CD4-positive, CD25-positive, alpha-beta regulatory T cell (primary cell): ENCODE measurements around the gene TAGLN3. TPM values are rescaled to one million over a fixed set of nuclear protein-coding genes. Genes with fewer than 3 reads are reported as not detected.

ENCODE experiments used
- ATAC-seq, 2 donors: fragments of 150-1000 bp; cut with Tn5 transposase; one replicate each; pipeline ENCODE4 v1.10.0; 2021; ENCODE audit warnings: low read depth in 2 of 2, moderate number of reproducible peaks in 2 of 2, moderate library complexity in 1 of 2
- DNase-seq, 3 donors: peaks; one replicate each; pipeline versions ENCODE4 v3.0.0 to v3.0.0-alpha.2; 2012 to 2022; ENCODE audit warnings: mixed read lengths in 1 of 3
- H3K27ac ChIP-seq: one replicate; pipeline ENCODE4 v1.7.0; 2013; ENCODE audit warnings: mild to moderate bottlenecking, low read length; ENCODE audit not compliant: insufficient read depth, poor library complexity, severe bottlenecking
- H3K27me3 ChIP-seq: one replicate; pipeline ENCODE4 v1.7.0; 2013; ENCODE audit warnings: low read length; ENCODE audit not compliant: control insufficient read depth, insufficient read depth
- H3K36me3 ChIP-seq: one replicate; pipeline ENCODE4 v1.7.0; 2013; ENCODE audit warnings: mild to moderate bottlenecking, low read length, moderate library complexity; ENCODE audit not compliant: control insufficient read depth, insufficient read depth
- H3K4me1 ChIP-seq: 2 replicates; pipeline ENCODE4 v1.7.0; 2013; ENCODE audit warnings: mild to moderate bottlenecking, low read length; ENCODE audit not compliant: insufficient read depth, control insufficient read depth, poor library complexity, severe bottlenecking
- H3K4me3 ChIP-seq: one replicate; pipeline ENCODE4 v1.7.0; 2013; ENCODE audit warnings: low read depth, mild to moderate bottlenecking, low read length, moderate library complexity
- H3K9me3 ChIP-seq, 2 experiments: 1 replicate in 1 of 2; 2 replicates in 1 of 2; pipeline ENCODE4 v1.7.0; 2013; ENCODE audit warnings: low read length in 2 of 2, mild to moderate bottlenecking in 1 of 2, moderate library complexity in 1 of 2; ENCODE audit not compliant: control insufficient read depth in 2 of 2
- H3K27ac Mint-ChIP-seq, 3 donors: one replicate each; pipeline ENCODE4 v1.8.0; 2020 to 2022; ENCODE audit warnings: mild to moderate bottlenecking in 3 of 3, mixed read lengths in 3 of 3, moderate library complexity in 2 of 3
- H3K27me3 Mint-ChIP-seq: one replicate; pipeline ENCODE4 v1.8.0; 2022; ENCODE audit warnings: mild to moderate bottlenecking, mixed read lengths
- H3K36me3 Mint-ChIP-seq: one replicate; pipeline ENCODE4 v1.8.0; 2020; ENCODE audit warnings: mixed read lengths
- H3K4me1 Mint-ChIP-seq, 4 donors: one replicate each; pipeline ENCODE4 v1.8.0; 2020 to 2022; ENCODE audit warnings: mixed read lengths in 4 of 4, mild to moderate bottlenecking in 1 of 4
- H3K4me3 Mint-ChIP-seq, 4 donors: one replicate each; pipeline ENCODE4 v1.8.0; 2020 to 2022; ENCODE audit warnings: mild to moderate bottlenecking in 4 of 4, mixed read lengths in 4 of 4, moderate library complexity in 3 of 4
- H3K9me3 Mint-ChIP-seq, 7 donors: one replicate each; pipeline ENCODE4 v1.8.0; 2020 to 2022; ENCODE audit warnings: mixed read lengths in 7 of 7, mild to moderate bottlenecking in 3 of 7, moderate library complexity in 2 of 7
- polyA plus RNA-seq, 4 donors: library from polyadenylated mRNA; unstranded; fragments of 300-500 nt; fragmentation: Illumina TruSeq; gene quantifications; one replicate each; pipeline ENCODE4 v1.2.3, GENCODE V29; 2021
- total RNA-seq: library from RNA; stranded (reverse); gene quantifications from one replicate; pipeline ENCODE4 v1.2.3, GENCODE V29; 2022

The TAGLN3 gene
- total and polyA plus RNA-seq, 5 donors from 2014 or later = not detected

GRCh38 chr3:111968319-111969054 is 30.2 kb upstream of the TAGLN3 start:
- H3K9me3 ChIP-seq = no peaks in the 10 kb centered on the region
- DNase-seq (no peak), ATAC-seq (no peak)
- Mint-ChIP-seq H3K27me3 (no peaks in the 10 kb centered on the region), H3K36me3 (no peaks in the 10 kb centered on the region), H3K27ac (no peak overlapping the region), H3K4me1 (peaks cover 0 to 7% (median 2%) of the 10 kb centered on the region in 4 donors), H3K4me3 (no peak overlapping the region), H3K9me3 (no peaks in the 10 kb centered on the region)
- peaks cover 5% of the 10 kb centered on the region for H3K4me1 ChIP-seq
- no peak overlapping the region for H3K27ac ChIP-seq
- no peak overlapping the region for H3K4me3 ChIP-seq
- no peaks in the 10 kb centered on the region for H3K27me3 ChIP-seq
- H3K36me3 ChIP-seq = no peaks in the 10 kb centered on the region

- H3K4me1 ChIP-seq = peaks cover 5% of the 10 kb centered on the region
- H3K27me3 Mint-ChIP-seq = peaks cover 4% of the 10 kb centered on the region
- H3K27ac Mint-ChIP-seq = no peak overlapping the region
- no peak overlapping the region for H3K4me3 ChIP-seq
- no peaks in the 10 kb centered on the region for H3K36me3 Mint-ChIP-seq
- peaks cover 0 to 7% (median 2%) of the 10 kb centered on the region in 4 donors for H3K4me1 Mint-ChIP-seq
- H3K9me3 Mint-ChIP-seq = no peaks in the 10 kb centered on the region
- H3K4me3 Mint-ChIP-seq = no peak overlapping the region
- no peaks in the 10 kb centered on the region for H3K36me3 ChIP-seq
- H3K27ac ChIP-seq = no peak overlapping the region
- H3K9me3 ChIP-seq = no peaks in the 10 kb centered on the region
- no peaks in the 10 kb centered on the region for H3K27me3 ChIP-seq
- no peak for DNase-seq
- ATAC-seq = no peak
Measured at GRCh38 chr3:111970376-111970775, 28.3 kb upstream of the TAGLN3 start.

GRCh38 chr3:111971533-111972130 is 27.1 kb upstream of the TAGLN3 start:
- Mint-ChIP-seq H3K27me3 (peaks cover 4% of the 10 kb centered on the region), H3K4me1 (peaks cover 0 to 7% (median 2%) of the 10 kb centered on the region in 4 donors), H3K4me3 (no peak overlapping the region), H3K36me3 (no peaks in the 10 kb centered on the region), H3K27ac (no peak overlapping the region), H3K9me3 (no peaks in the 10 kb centered on the region)
- Histone ChIP-seq H3K4me1 (peaks cover 5% of the 10 kb centered on the region), H3K27me3 (no peaks in the 10 kb centered on the region), H3K27ac (no peak overlapping the region), H3K9me3 (no peaks in the 10 kb centered on the region), H3K36me3 (no peaks in the 10 kb centered on the region), H3K4me3 (no peak overlapping the region)
- DNase-seq = no peak
- ATAC-seq = no peak

GRCh38 chr3:111972891-111973290 is 25.8 kb upstream of the TAGLN3 start:
- Histone ChIP-seq H3K4me1 (no peaks in the 10 kb centered on the region), H3K27ac (no peak overlapping the region)
- H3K27me3 Mint-ChIP-seq = peaks cover 4% of the 10 kb centered on the region

GRCh38 chr3:111975131-111975530 is 23.6 kb upstream of the TAGLN3 start:
- H3K27ac Mint-ChIP-seq = no peak overlapping the region
- H3K27me3 Mint-ChIP-seq = peaks cover 11% of the 10 kb centered on the region
- no peaks in the 10 kb centered on the region for H3K27me3 ChIP-seq
- no peaks in the 10 kb centered on the region for H3K9me3 Mint-ChIP-seq
- no peak for DNase-seq
- no peaks in the 10 kb centered on the region for H3K36me3 Mint-ChIP-seq
- no peak for ATAC-seq
- peaks cover 10% of the 10 kb centered on the region for H3K4me1 ChIP-seq
- no peak overlapping the region for H3K4me3 Mint-ChIP-seq
- no peak overlapping the region for H3K27ac ChIP-seq
- H3K4me3 ChIP-seq = no peak overlapping the region
- H3K36me3 ChIP-seq = no peaks in the 10 kb centered on the region
- H3K9me3 ChIP-seq = no peaks in the 10 kb centered on the region
- peaks cover 5 to 13% (median 10%) of the 10 kb centered on the region in 4 donors for H3K4me1 Mint-ChIP-seq

More at GRCh38 chr3:111972891-111973290, 25.8 kb upstream of the TAGLN3 start:
- Histone ChIP-seq H3K27me3 (no peaks in the 10 kb centered on the region), H3K4me3 (no peak overlapping the region), H3K36me3 (no peaks in the 10 kb centered on the region), H3K9me3 (no peaks in the 10 kb centered on the region)
- Mint-ChIP-seq H3K36me3 (no peaks in the 10 kb centered on the region), H3K9me3 (no peaks in the 10 kb centered on the region), H3K4me1 (peaks cover 0 to under 1% (median 0%) of the 10 kb centered on the region in 4 donors), H3K27ac (no peak overlapping the region), H3K4me3 (no peak overlapping the region)
- ATAC-seq (no peak), DNase-seq (no peak)

GRCh38 chr3:111976254-111976653 is 22.5 kb upstream of the TAGLN3 start:
- ATAC-seq (no peak), DNase-seq (no peak)
- H3K9me3 ChIP-seq = no peaks in the 10 kb centered on the region
- H3K27me3 Mint-ChIP-seq = peaks cover 11% of the 10 kb centered on the region
- no peaks in the 10 kb centered on the region for H3K36me3 ChIP-seq
- H3K4me3 ChIP-seq = no peak overlapping the region
- no peaks in the 10 kb centered on the region for H3K36me3 Mint-ChIP-seq
- no peak overlapping the region for H3K27ac Mint-ChIP-seq
- H3K27ac ChIP-seq = no peak overlapping the region
- H3K9me3 Mint-ChIP-seq = no peaks in the 10 kb centered on the region
- peak overlapping the region in 1 of 4 donors; percentile 73 for H3K4me3 Mint-ChIP-seq
- H3K27me3 ChIP-seq = no peaks in the 10 kb centered on the region
- H3K4me1 ChIP-seq = peaks cover 22% of the 10 kb centered on the region
- peaks cover 6 to 24% (median 20%) of the 10 kb centered on the region in 4 donors for H3K4me1 Mint-ChIP-seq

GRCh38 chr3:111978583-111979433 is 19.9 kb upstream of the TAGLN3 start, which contains the start of gene ABHD10:
Gene ABHD10 (plus strand): TSS chr3:111979026. CDS start chr3:111979062, 36 bp downstream.
- peaks cover 31% of the 10 kb centered on the region for H3K4me1 ChIP-seq
- peaks cover 3% of the 10 kb centered on the region for H3K36me3 Mint-ChIP-seq
- H3K27ac ChIP-seq = peak within 1 kb of the TSS; percentile 81
- peak within 1 kb of the TSS; percentile 92 to 96 (median 95) for H3K27ac Mint-ChIP-seq
- H3K4me1 Mint-ChIP-seq = peaks cover 29 to 48% (median 41%) of the 10 kb centered on the region in 4 donors
- peak within 1 kb of the TSS; percentile 95 to 97 (median 96) for H3K4me3 Mint-ChIP-seq
- no peaks in the 10 kb centered on the region for H3K27me3 ChIP-seq
- H3K9me3 ChIP-seq = no peaks in the 10 kb centered on the region
- DNase-seq (peak; percentile 92 to 99 (median 95)), ATAC-seq (peak; percentile 94 to 96)
- H3K27me3 Mint-ChIP-seq = peaks cover 11% of the 10 kb centered on the region
- H3K36me3 ChIP-seq = peaks cover under 1% of the 10 kb centered on the region
- H3K9me3 Mint-ChIP-seq = no peaks in the 10 kb centered on the region
- H3K4me3 ChIP-seq = peak within 1 kb of the TSS; percentile 99
